ENCODE data around the gene SYCP2.

SYCP2 gene

GRCh38 chr20:59944726-59945125, 11.3 kb upstream of the SYCP2 start:
- DNase-seq: no peak

GRCh38 chr20:59942245-59942644, 8.8 kb upstream of the SYCP2 start:
- no peak for DNase-seq

- DNase-seq: no peak
Measured at GRCh38 chr20:59940956-59941294, 7.5 kb upstream of the SYCP2 start.

GRCh38 chr20:59940129-59940955, 6.9 kb upstream of the SYCP2 start, which contains the start of the genes FAM217B and PPP1R3D:
Gene FAM217B (plus strand): TSS chr20:59940389. CDS start chr20:59943944, 3,555 bp downstream.
Gene PPP1R3D (minus strand): TSS chr20:59940305. CDS start chr20:59939931, 374 bp downstream.
- DNase-seq: peak; percentile 70

GRCh38 chr20:59939879-59940128, 6.4 kb upstream of the SYCP2 start:
- no peak for DNase-seq

GRCh38 chr20:59939052-59939878, 5.8 kb upstream of the SYCP2 start:
- peak; percentile 9 for DNase-seq

- DNase-seq: no peak
Measured at GRCh38 chr20:59938696-59939051, 5.2 kb upstream of the SYCP2 start.

GRCh38 chr20:59938221-59938620, 4.8 kb upstream of the SYCP2 start:
- no peak for DNase-seq

- no peak for DNase-seq
Measured at GRCh38 chr20:59937150-59937549, 3.7 kb upstream of the SYCP2 start.

GRCh38 chr20:59936409-59936808, 3.0 kb upstream of the SYCP2 start:
- no peak for DNase-seq

- no peak for DNase-seq
Measured at GRCh38 chr20:59935457-59936185, 2.2 kb upstream of the SYCP2 start.

GRCh38 chr20:59933849-59934585, 580 bp upstream of the SYCP2 start:
- DNase-seq: peak; percentile 25

- no peak for DNase-seq
Measured at GRCh38 chr20:59932616-59933295, 681 bp downstream of the SYCP2 start.

GRCh38 chr20:59931511-59932312, 1.7 kb downstream of the SYCP2 start:
- no peak for DNase-seq

GRCh38 chr20:59925899-59926298, 7.5 kb downstream of the SYCP2 start:
- no peak for DNase-seq

- no peak for DNase-seq
Measured at GRCh38 chr20:59925359-59925758, 8.1 kb downstream of the SYCP2 start.

GRCh38 chr20:59923514-59923913, 9.9 kb downstream of the SYCP2 start:
- no peak for DNase-seq

- DNase-seq: no peak
Measured at GRCh38 chr20:59920944-59921343, 12.5 kb downstream of the SYCP2 start.

- no peak for DNase-seq
Measured at GRCh38 chr20:59912609-59913008, 20.8 kb downstream of the SYCP2 start.

GRCh38 chr20:59911041-59911440, 22.4 kb downstream of the SYCP2 start:
- DNase-seq: no peak

GRCh38 chr20:59908855-59909254, 24.6 kb downstream of the SYCP2 start:
- no peak for DNase-seq

Data from cortex of kidney (tissue), 1 donor.